SK-N-DZ (cell line): ENCODE results near the gene MEDAG.
"Not testable (repeated sequence)": the region's sequence is repeated elsewhere in the genome, so short reads cannot be mapped to it uniquely, and the experiment has no call there.

Experiments used
- DNase-seq: peaks from one replicate; pipeline ENCODE4 v3.0.0-alpha.2; 2015; ENCODE audit warnings: low spot score

MEDAG gene

GRCh38 chr13:30907121-30907861, 1.2 kb downstream of the MEDAG start:
- DNase-seq, result no peak

- DNase-seq, result no peak
Measured at GRCh38 chr13:30908416-30908980, 2.4 kb downstream of the MEDAG start.

- no peak for DNase-seq
Measured at GRCh38 chr13:30910676-30911075, 4.6 kb downstream of the MEDAG start.

- DNase-seq, result peak; percentile 14
Measured at GRCh38 chr13:30915691-30916541, 9.8 kb downstream of the MEDAG start.

GRCh38 chr13:30916991-30917390, 10.9 kb downstream of the MEDAG start:
- DNase-seq, result no peak

GRCh38 chr13:30918662-30919405, 12.8 kb downstream of the MEDAG start:
- no peak for DNase-seq

- DNase-seq, result no peak
Measured at GRCh38 chr13:30920162-30920909, 14.3 kb downstream of the MEDAG start.

GRCh38 chr13:30923418-30923817, 17.3 kb downstream of the MEDAG start:
- no peak for DNase-seq

- DNase-seq, result no peak
Measured at GRCh38 chr13:30924721-30925120, 18.6 kb downstream of the MEDAG start.

- no peak for DNase-seq
Measured at GRCh38 chr13:30925429-30925828, 19.4 kb downstream of the MEDAG start.

- no peak for DNase-seq
Measured at GRCh38 chr13:30926781-30927180, 20.7 kb downstream of the MEDAG start.

- not testable (repeated sequence) for DNase-seq
Measured at GRCh38 chr13:30927188-30927587, 21.1 kb downstream of the MEDAG start.

GRCh38 chr13:30927595-30927994, 21.5 kb downstream of the MEDAG start:
- DNase-seq, result no peak

GRCh38 chr13:30928978-30929377, 22.9 kb downstream of the MEDAG start:
- DNase-seq, result no peak

- DNase-seq, result peak; percentile 9
Measured at GRCh38 chr13:30932481-30933353, 26.6 kb downstream of the MEDAG start, which contains the start of gene TEX26. Gene TEX26 (plus strand): TSS chr13:30932656. CDS start chr13:30932716, 60 bp downstream.

GRCh38 chr13:30933354-30933670, 27.2 kb downstream of the MEDAG start:
- DNase-seq, result no peak

- DNase-seq, result peak; percentile 31
Measured at GRCh38 chr13:30934381-30934780, 28.3 kb downstream of the MEDAG start.

GRCh38 chr13:30934803-30935202, 28.7 kb downstream of the MEDAG start:
- DNase-seq, result no peak

- DNase-seq, result no peak
Measured at GRCh38 chr13:30936971-30937370, 30.9 kb downstream of the MEDAG start.

GRCh38 chr13:30943881-30944280, 37.8 kb downstream of the MEDAG start:
- DNase-seq, result no peak
